Neutrophil (primary cell): ENCODE results near the gene SH3RF3.

Experiments used
- H3K27ac ChIP-seq: fragments of 200-600 bp; sonication (generic); 2 replicates; pipeline ENCODE4 v1.5.1; 2016; ENCODE audit warnings: mild to moderate bottlenecking, moderate library complexity
- H3K27me3 ChIP-seq: fragments of 200-600 bp; sonication (generic); 2 replicates; pipeline ENCODE4 v1.6.0; 2016; ENCODE audit warnings: mild to moderate bottlenecking
- H3K36me3 ChIP-seq: fragments of 200-600 bp; sonication (generic); 2 replicates; pipeline ENCODE4 v1.5.1; 2017
- H3K4me1 ChIP-seq, 2 experiments: fragments of 200-600 bp in 1 of 2; sonication (generic) in 1 of 2; 1 replicate in 1 of 2; 2 replicates in 1 of 2; pipeline versions ENCODE4 v1.5.1 to v1.6.1; 2013 to 2016; ENCODE audit warnings: low read depth in 1 of 2, low read length in 1 of 2, mild to moderate bottlenecking in 1 of 2, moderate library complexity in 1 of 2; ENCODE audit not compliant: control insufficient read depth in 1 of 2, insufficient read depth in 1 of 2
- H3K4me3 ChIP-seq, 2 experiments: fragments of 200-600 bp in 1 of 2; sonication (generic) in 1 of 2; 1 replicate in 1 of 2; 2 replicates in 1 of 2; pipeline ENCODE4 v1.5.1; 2013 to 2016; ENCODE audit warnings: low read depth in 1 of 2, low read length in 1 of 2, mild to moderate bottlenecking in 1 of 2, moderate library complexity in 1 of 2
- H3K9me3 ChIP-seq: fragments of 200-600 bp; sonication (generic); 2 replicates; pipeline ENCODE4 v1.5.1; 2016
- CTCF ChIP-seq: fragments of 200-600 bp; sonication (generic); IDR thresholded peaks from 2 replicates; pipeline ENCODE4 v1.5.1; 2016; ENCODE audit warnings: antibody characterized with exemption

The SH3RF3 gene

DNA sequence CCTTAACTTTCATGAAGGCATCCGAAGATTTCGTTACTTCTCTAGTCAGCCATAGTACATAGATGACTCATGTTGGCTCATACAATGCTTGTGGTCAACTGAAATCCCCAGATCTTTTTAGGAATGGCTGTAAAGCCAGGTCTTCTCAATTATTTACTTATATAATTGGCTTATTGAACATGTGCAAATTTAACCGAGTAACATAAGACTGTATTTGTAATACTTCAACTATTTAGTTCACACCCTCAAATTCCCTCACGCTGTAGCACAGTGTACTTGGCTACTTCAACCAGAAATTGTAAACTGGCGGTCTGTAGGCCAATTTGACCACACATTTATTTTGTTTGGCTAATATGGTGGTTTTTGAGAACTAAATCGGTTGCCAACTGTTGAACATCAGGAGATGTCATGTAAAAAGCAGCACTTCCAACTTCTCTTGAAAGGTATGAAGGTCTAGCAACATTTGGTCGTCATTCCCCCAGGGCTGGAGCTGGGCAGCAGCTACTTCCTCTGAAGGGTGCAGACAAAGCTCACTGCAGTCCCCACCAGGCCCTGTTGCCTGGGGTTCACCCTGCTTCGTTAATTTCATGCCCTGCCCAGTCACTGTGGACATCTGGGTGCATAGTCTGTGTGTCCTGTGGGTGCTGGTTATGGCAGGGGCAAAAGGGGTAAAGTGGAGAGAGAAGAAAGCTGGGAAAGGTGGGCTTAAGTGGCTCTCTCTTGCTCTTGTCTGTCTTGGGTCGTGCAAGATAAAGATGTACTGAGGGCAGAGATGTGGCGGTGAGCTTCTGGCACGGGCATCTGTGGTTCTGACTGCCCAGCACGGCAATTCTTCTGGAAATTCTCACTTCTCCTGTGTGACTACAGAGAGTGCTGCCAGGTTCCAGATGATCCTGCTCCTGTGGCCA, 3.2 kb upstream of the SH3RF3 start:
- Histone ChIP-seq H3K9me3 (no peaks in the 10 kb centered on the region), H3K4me1 (peaks cover 19 to 21% of the 10 kb centered on the region in 2 experiments), H3K4me3 (no peak overlapping the region), H3K27me3 (peaks cover 62% of the 10 kb centered on the region), H3K27ac (no peak overlapping the region), H3K36me3 (no peaks in the 10 kb centered on the region)
- TF ChIP-seq CTCF: no peak

GRCh38 chr2:109126501-109126860, 2.5 kb upstream of the SH3RF3 start:
- Histone ChIP-seq H3K4me1 (peaks cover 25 to 27% of the 10 kb centered on the region in 2 experiments), H3K4me3 (no peak overlapping the region), H3K27me3 (peaks cover 66% of the 10 kb centered on the region), H3K9me3 (no peaks in the 10 kb centered on the region), H3K27ac (no peak overlapping the region), H3K36me3 (no peaks in the 10 kb centered on the region)
- no peak for TF ChIP-seq CTCF

GRCh38 chr2:109127556-109127955, 1.4 kb upstream of the SH3RF3 start:
- no peak for TF ChIP-seq CTCF
- Histone ChIP-seq H3K4me1 (peaks cover 29 to 30% of the 10 kb centered on the region in 2 experiments), H3K4me3 (peak overlapping the region; percentile 88 to 90), H3K27ac (no peak overlapping the region), H3K27me3 (peaks cover 66% of the 10 kb centered on the region), H3K9me3 (no peaks in the 10 kb centered on the region), H3K36me3 (no peaks in the 10 kb centered on the region)

DNA sequence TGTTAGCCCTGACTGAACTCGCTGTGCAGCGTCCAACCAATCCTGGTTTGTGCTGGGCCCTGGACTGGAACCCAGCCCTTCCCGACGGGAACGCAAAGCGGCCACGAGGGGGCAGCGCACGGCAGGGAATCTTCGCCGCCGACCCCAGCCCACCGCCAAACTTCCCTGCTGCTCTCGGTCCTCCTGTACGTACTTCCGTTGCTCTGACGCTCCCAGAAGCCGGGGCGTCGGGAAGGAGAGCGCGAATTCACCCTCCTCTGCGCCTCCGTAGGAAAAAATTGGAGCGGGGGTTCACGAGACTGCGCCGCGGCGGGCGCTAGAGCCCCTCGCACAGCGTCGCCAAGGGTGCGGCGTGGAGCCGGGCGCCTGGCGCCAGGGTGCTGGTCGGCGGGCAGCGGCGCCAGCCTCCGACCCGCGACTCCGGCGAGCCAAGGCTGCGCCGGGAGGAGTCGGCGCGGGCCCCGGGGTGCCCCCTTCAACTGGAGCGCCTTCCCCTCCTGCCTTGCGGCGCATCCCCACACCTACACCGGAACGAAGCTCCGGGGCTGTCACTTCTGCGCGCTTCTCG, 873 bp upstream of the SH3RF3 start:
- Histone ChIP-seq H3K9me3 (no peaks in the 10 kb centered on the region), H3K27ac (peak overlapping the region; percentile 73), H3K27me3 (peaks cover 67% of the 10 kb centered on the region), H3K4me1 (peaks cover 29 to 30% of the 10 kb centered on the region in 2 experiments), H3K4me3 (peak overlapping the region; percentile 88 to 90), H3K36me3 (no peaks in the 10 kb centered on the region)
- TF ChIP-seq CTCF: peak; percentile 87

DNA sequence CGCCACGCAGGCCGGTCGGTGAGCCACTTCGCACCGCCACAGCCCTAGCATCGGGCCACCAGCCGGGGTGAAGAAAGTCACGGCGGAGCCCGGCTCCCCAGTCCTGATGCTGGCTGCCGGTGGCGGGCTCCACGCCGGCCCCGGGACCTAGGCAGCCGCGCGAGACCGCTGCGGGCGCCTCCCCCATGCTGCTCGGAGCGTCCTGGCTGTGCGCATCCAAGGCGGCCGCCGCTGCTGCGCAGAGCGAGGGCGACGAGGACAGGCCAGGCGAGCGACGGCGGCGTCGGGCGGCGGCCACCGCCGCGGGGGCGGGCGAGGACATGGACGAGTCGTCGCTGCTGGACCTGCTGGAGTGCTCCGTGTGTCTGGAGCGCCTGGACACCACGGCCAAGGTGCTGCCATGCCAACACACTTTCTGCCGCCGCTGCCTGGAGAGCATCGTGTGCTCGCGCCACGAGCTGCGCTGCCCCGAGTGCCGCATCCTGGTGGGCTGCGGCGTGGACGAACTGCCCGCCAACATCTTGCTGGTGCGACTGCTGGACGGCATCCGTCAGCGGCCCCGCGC, 433 bp downstream of the SH3RF3 start:
- TF ChIP-seq CTCF: no peak
- peak overlapping the region; percentile 88 to 90 for H3K4me3 ChIP-seq

More for the DNA sequence above, 433 bp downstream of the SH3RF3 start:
- H3K27ac ChIP-seq: peak overlapping the region; percentile 73
- H3K36me3 ChIP-seq: no peaks in the 10 kb centered on the region
- H3K27me3 ChIP-seq: peaks cover 78% of the 10 kb centered on the region
- H3K4me1 ChIP-seq: peaks cover 29 to 30% of the 10 kb centered on the region in 2 experiments
- H3K9me3 ChIP-seq: no peaks in the 10 kb centered on the region
